OCI-LY3 (cell line): Measurements from ENCODE around the gene PGF.

Experiments used
- CTCF ChIP-seq: fragments of 200-600, 300-600 bp; sonication (generic); IDR thresholded peaks from 2 replicates; pipeline ENCODE4 v1.5.1; 2014; ENCODE audit warnings: antibody characterized with exemption, low read length, low read depth
- EZH2phosphoT487 ChIP-seq: fragments of 200-600 bp; shearing (Covaris generic); IDR thresholded peaks from 2 replicates; pipeline ENCODE4 v1.6.1; 2018; ENCODE audit warnings: antibody characterized with exemption, mixed run types, low read depth

- no peak for TF ChIP-seq CTCF
- TF ChIP-seq EZH2phosphoT487: no peak
Measured at GRCh38 chr14:74936151-74936550, 19.2 kb downstream of the PGF start.
